OCI-LY3 (cell line): ENCODE measurements around the gene NUMBL.

ENCODE experiments used
- H2AFZ ChIP-seq: fragments of 200-600, 300-600 bp; shearing (Covaris generic); 2 replicates; pipeline ENCODE4 v1.6.0; 2014; ENCODE audit warnings: antibody characterized with exemption, low read depth, low read length
- H3K27ac ChIP-seq: fragments of 200-600, 300-600 bp; sonication (generic); 2 replicates; pipeline ENCODE4 v1.5.1; 2014; ENCODE audit warnings: mild to moderate bottlenecking, low read length, moderate library complexity, mixed read lengths
- H3K27me3 ChIP-seq: fragments of 200-600, 300-600 bp; sonication (generic); 2 replicates; pipeline ENCODE4 v1.6.1; 2014; ENCODE audit warnings: low read depth, low read length, mixed read lengths
- H3K36me3 ChIP-seq: fragments of 200-600, 300-600 bp; sonication (generic); replicated peaks from 2 replicates; pipeline ENCODE3; 2014; ENCODE audit warnings: low read depth, low read length, mixed read lengths
- H3K4me1 ChIP-seq: fragments of 300-600, 200-600 bp; sonication (generic); 2 replicates; pipeline ENCODE4 v1.6.1; 2014; ENCODE audit warnings: low read length, mixed read lengths
- H3K4me2 ChIP-seq: fragments of 200-600, 300-600 bp; sonication (generic); 2 replicates; pipeline ENCODE4 v1.6.1; 2014; ENCODE audit warnings: low read length, mixed read lengths
- H3K4me3 ChIP-seq: fragments of 300-600, 200-600 bp; sonication (generic); 2 replicates; pipeline ENCODE4 v1.5.1; 2014; ENCODE audit warnings: antibody characterized with exemption, mild to moderate bottlenecking, low read length, moderate library complexity
- H3K79me2 ChIP-seq: fragments of 300-600, 200-600 bp; shearing (Covaris generic); 2 replicates; pipeline ENCODE4 v1.6.1; 2014; ENCODE audit warnings: mild to moderate bottlenecking, low read length, mixed read lengths
- H3K9ac ChIP-seq: fragments of 300-600, 200-600 bp; shearing (Covaris generic); 2 replicates; pipeline ENCODE4 v1.6.0; 2014; ENCODE audit warnings: mild to moderate bottlenecking, low read length, moderate library complexity
- H3K9me3 ChIP-seq: fragments of 200-600, 300-600 bp; shearing (Covaris generic); 2 replicates; pipeline ENCODE4 v1.6.1; 2014; ENCODE audit warnings: low read length, mixed read lengths; ENCODE audit not compliant: insufficient read depth
- H4K20me1 ChIP-seq: fragments of 200-600, 300-600 bp; sonication (generic); 2 replicates; pipeline ENCODE4 v1.6.1; 2016; ENCODE audit warnings: low read length, mixed read lengths; ENCODE audit not compliant: insufficient read depth
- CTCF ChIP-seq: fragments of 200-600, 300-600 bp; sonication (generic); IDR thresholded peaks from 2 replicates; pipeline ENCODE4 v1.5.1; 2014; ENCODE audit warnings: antibody characterized with exemption, low read length, low read depth
- EZH2phosphoT487 ChIP-seq: fragments of 200-600 bp; shearing (Covaris generic); IDR thresholded peaks from 2 replicates; pipeline ENCODE4 v1.6.1; 2018; ENCODE audit warnings: antibody characterized with exemption, mixed run types, low read depth

The NUMBL gene

GRCh38 chr19:40701758-40702157 is 11.3 kb upstream of the NUMBL start:
- TF ChIP-seq CTCF (no peak), EZH2phosphoT487 (no peak)
- Histone ChIP-seq H3K4me2 (no peak overlapping the region), H3K36me3 (peaks cover 28% of the 10 kb centered on the region), H3K27ac (no peak overlapping the region), H3K4me3 (no peak overlapping the region), H3K27me3 (no peaks in the 10 kb centered on the region), H2AFZ (no peak overlapping the region), H3K79me2 (no peaks in the 10 kb centered on the region), H3K9ac (no peak overlapping the region), H3K4me1 (no peaks in the 10 kb centered on the region), H4K20me1 (no peaks in the 10 kb centered on the region), H3K9me3 (no peaks in the 10 kb centered on the region)

GRCh38 chr19:40700083-40700482 is 9.6 kb upstream of the NUMBL start:
- H3K4me1 ChIP-seq = no peaks in the 10 kb centered on the region
- H3K9me3 ChIP-seq = no peaks in the 10 kb centered on the region
- no peak overlapping the region for H3K4me2 ChIP-seq
- H4K20me1 ChIP-seq = no peaks in the 10 kb centered on the region
- H3K79me2 ChIP-seq = no peaks in the 10 kb centered on the region
- peaks cover 27% of the 10 kb centered on the region for H3K36me3 ChIP-seq
- TF ChIP-seq CTCF (no peak), EZH2phosphoT487 (no peak)
- no peak overlapping the region for H3K27ac ChIP-seq
- H3K9ac ChIP-seq = no peak overlapping the region
- H3K4me3 ChIP-seq = no peak overlapping the region
- no peaks in the 10 kb centered on the region for H3K27me3 ChIP-seq
- no peak overlapping the region for H2AFZ ChIP-seq

GRCh38 chr19:40697007-40697406 is 6.6 kb upstream of the NUMBL start:
- no peak overlapping the region for H3K27ac ChIP-seq
- no peaks in the 10 kb centered on the region for H3K9me3 ChIP-seq
- peaks cover 11% of the 10 kb centered on the region for H3K36me3 ChIP-seq
- H3K4me3 ChIP-seq = no peak overlapping the region
- no peaks in the 10 kb centered on the region for H3K27me3 ChIP-seq
- no peaks in the 10 kb centered on the region for H3K79me2 ChIP-seq
- TF ChIP-seq CTCF (no peak), EZH2phosphoT487 (no peak)
- H2AFZ ChIP-seq = no peak overlapping the region
- no peaks in the 10 kb centered on the region for H3K4me1 ChIP-seq
- no peak overlapping the region for H3K9ac ChIP-seq
- H4K20me1 ChIP-seq = no peaks in the 10 kb centered on the region
- H3K4me2 ChIP-seq = no peak overlapping the region

- H3K36me3 ChIP-seq = peaks cover 3% of the 10 kb centered on the region
- H3K4me3 ChIP-seq = no peak overlapping the region
- no peaks in the 10 kb centered on the region for H3K79me2 ChIP-seq
- no peak overlapping the region for H2AFZ ChIP-seq
- H3K4me2 ChIP-seq = no peak overlapping the region
- no peaks in the 10 kb centered on the region for H3K27me3 ChIP-seq
- H3K27ac ChIP-seq = no peak overlapping the region
- H3K9me3 ChIP-seq = no peaks in the 10 kb centered on the region
- TF ChIP-seq EZH2phosphoT487 (no peak), CTCF (no peak)
- H3K4me1 ChIP-seq = peaks cover 10% of the 10 kb centered on the region
- no peak overlapping the region for H3K9ac ChIP-seq
- H4K20me1 ChIP-seq = no peaks in the 10 kb centered on the region
Observed at GRCh38 chr19:40695881-40696280, 5.4 kb upstream of the NUMBL start.
